GM18499 (cell line): ENCODE measurements around the gene PHF2.

ENCODE experiments used
- ATAC-seq: cut with Tn5 transposase; IDR thresholded peaks from one replicate; pipeline ENCODE4 v1.9.1; 2021; ENCODE audit warnings: moderate number of reproducible peaks; ENCODE audit not compliant: insufficient read depth, unreplicated experiment

PHF2 gene

DNA sequence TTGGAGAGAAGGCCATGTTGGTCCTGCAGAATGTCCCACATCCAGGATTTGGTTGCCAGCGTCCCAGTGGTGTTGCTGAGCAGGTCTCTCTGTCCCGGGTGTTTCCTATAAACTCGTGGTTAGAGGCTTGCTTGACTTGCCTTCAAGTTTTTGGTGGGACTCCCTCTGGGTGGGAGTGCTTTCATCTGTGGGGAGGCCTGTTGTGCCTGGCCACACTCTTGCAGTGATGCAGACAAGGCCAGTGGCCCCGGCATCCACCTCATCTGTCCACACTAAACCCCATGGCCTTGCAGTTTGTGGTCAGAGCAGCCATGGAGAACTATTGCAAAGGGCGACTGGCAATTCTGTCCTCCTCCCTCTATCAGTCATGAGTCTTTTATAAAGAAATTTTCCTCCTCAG lies 71.8 kb downstream of the PHF2 start:
- no peak for ATAC-seq

DNA sequence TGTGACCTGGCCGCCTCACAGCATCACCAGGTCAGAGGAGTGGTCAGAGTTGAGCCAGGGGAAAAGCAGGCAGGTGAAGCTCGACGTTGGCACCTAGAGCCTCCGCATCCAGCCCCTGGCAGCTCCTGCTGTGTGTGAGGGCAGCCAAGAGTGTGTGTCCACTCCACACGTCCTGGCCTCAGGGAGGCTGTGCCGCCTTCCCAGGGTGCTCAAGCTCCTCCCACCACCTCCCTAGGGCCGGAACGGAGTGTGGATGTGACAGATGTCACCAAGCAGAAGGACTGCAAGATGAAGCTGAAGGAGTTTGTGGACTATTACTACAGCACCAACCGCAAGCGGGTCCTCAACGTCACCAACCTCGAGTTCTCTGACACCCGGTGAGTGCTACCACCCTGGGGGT lies 72.5 kb downstream of the PHF2 start:
- no peak for ATAC-seq

DNA sequence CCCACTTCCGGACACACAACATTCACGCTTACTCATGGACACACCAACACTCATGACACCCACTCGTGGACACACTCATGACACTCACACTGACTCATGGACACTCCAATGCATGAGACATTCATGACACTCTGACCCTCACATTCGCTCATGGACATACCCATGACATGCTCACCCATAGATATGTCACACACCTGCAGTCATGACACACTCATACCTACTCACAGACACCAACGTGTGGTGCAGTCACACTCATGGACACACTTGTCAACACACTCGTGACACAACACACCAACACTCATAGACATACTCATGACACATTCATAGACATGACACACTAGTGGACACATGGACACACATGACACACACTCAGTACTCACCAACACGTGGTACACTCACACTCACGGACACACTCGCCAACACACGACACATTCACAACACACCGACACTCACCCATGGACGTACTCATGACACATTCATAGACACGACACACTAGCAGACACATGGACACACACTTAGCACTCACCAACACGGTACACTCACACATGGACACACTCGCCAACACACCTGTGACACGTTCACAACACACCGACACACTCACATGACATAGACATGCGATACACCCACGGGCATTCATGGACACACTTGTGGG lies 73.4 kb downstream of the PHF2 start:
- no peak for ATAC-seq

DNA sequence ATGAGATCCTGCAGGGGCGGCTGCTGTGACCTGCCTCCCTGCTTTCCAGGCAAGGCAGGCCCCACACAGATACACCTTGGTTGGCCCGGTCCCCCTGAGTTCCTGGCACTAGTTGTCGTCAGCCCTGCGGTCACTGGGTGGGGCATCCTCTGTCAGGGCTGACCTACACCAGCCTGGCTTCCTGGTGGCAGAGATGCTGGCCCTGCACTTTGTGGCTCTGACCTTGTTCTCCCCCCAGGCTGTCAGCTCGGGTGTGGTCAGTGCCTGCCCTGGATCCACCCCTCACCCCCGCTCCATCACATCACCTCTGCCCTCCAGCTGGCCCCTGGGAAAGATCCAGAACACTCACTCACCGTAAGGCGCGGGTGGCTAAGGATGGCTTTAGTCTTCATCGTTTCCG lies 74.1 kb downstream of the PHF2 start:
- ATAC-seq: no peak

DNA sequence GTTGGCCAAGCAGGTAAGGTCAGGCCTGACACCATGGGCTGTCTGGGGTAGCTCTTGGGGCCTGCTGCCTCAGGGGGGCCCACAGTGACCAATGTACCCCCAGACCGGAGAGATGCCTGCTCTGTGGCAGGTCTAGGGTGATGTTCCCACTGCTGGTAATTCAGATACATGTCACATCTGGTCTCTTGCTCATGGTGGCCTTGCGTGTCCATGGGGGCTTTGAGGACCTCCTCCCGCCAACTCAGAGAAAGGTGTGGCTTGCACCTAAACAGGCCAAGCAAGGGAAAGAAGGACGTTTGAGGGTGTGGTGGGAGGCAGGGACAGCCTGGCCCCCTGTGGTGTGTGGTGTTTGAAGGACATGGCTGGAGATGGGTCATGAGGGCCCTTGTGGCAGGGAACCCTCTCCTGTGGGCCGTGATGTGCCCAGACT lies 75.2 kb downstream of the PHF2 start:
- ATAC-seq: no peak

DNA sequence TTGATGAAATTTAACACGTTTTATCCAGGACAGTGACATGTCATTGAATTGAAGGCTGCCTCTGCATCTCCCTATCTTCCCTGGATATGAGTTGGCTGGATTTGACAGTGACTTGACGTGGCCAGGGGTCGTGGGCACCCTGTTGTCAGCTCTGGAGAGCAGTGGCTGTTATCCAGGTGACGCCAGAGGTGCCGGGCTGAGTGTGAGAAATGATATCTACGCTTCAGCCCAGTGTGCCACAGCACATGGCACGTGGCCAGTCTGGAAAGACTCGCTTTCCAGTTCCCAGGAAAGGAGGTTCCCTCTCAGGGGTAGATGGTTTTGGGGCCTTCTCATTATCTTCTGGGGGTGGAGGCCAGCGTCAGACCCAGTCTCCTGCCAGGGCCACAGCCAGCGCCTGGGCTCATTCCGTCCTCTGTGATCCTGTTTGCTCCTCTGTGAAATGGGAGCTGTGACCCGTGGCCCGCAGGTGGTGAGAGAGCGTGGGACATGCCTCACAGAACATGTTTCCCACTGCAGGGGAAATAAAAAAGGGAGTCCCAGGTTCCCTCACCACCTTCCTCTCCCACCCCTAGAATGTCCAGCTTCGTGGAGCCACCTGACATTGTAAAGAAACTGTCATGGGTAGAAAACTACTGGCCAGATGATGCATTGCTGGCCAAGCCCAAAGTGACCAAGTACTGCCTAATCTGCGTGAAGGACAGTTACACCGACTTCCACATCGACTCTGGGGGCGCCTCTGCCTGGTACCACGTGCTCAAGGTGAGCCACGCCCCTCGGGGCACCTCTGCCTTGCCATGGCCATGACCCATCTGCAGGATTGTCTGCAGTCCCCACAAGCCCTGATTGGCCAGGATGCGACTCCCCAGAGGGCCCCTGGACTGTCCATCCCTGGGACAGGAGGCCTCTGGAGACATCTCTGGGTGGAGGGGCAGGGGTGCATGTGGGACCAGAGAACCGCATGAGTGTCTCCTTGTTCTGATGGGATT lies 76.5 kb downstream of the PHF2 start:
- no peak for ATAC-seq

DNA sequence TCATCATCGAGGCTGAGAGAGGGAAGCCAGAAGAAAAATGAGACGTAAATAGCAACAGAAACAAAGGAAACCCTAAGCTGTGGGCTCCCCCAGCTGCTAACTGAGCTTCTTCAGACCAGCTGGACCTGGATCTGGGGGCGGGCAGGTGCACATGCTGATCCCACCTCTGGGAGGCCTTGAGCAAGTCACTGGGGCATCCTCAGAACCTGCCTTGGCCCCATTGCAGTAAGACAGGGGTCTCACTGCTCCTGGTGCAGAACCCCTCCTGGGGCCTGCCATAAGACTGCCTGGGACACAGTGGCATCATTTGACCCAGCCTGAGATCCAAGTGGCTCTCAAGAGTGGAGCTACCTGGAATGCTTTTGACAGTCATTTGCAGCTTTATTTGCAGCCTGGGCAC lies 77.4 kb downstream of the PHF2 start:
- ATAC-seq: no peak

DNA sequence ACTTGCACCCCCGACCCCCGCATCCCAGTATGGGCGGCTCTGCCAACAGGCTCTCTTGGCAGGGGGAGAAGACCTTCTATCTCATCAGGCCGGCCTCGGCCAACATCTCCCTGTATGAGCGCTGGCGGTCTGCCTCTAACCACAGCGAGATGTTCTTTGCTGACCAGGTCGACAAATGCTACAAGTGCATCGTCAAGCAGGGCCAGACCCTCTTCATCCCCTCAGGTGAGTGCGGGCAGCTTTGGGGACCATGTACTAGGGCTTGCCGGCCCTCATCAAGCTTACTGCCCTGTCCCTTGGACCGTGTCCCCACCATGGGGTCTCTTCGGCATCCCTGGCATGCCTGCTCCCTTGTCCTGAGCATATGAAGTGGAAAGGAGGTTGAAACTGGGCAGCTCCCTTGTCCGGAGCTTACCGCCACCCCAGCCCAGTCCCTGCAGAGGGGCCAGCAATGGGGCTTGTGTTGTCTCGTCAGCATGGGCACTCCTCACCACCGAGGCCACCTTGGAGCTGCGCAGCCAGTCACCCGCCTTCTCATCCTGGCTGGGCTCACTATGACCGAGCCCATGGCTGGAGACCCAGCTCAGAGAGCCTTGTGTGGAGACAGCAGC lies 78.1 kb downstream of the PHF2 start:
- no peak for ATAC-seq

DNA sequence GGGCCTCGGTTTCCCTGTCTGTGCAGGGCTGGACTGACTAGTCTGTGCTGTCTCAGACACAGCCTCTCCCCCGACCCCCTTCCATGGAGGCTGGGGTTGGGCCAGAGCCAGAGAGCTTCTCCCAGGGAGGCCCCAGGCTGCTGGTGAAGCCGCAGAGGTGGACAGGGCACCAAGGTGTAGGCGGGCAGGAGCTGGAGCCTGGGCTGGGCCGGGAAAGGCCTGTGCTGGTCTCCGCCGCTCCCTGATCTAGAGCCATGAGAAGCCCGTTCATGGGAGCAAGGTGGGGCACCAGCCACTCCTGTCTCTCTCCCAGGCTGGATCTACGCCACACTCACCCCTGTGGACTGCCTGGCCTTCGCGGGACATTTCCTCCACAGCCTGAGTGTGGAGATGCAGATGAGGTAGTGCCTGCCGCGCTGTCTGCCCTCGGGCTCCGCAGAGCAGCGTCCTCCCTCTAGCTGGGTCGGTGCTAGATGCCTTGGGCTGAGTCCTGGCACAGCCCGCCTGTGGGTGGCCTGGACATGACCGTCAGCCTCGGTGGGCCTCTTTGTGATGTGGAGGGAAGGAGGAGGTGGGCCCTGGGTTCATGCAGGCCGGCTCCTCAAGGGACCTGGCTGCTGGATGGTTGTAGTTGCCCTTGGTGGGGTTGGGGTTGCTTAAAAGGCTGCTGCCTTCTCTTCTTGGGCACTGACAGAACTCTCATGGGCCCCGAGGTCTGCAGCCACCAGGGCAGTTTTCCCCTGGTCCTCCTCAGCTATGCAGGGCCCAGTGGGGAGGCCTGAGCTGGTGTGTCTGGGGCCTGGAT lies 79.4 kb downstream of the PHF2 start:
- ATAC-seq: no peak

DNA sequence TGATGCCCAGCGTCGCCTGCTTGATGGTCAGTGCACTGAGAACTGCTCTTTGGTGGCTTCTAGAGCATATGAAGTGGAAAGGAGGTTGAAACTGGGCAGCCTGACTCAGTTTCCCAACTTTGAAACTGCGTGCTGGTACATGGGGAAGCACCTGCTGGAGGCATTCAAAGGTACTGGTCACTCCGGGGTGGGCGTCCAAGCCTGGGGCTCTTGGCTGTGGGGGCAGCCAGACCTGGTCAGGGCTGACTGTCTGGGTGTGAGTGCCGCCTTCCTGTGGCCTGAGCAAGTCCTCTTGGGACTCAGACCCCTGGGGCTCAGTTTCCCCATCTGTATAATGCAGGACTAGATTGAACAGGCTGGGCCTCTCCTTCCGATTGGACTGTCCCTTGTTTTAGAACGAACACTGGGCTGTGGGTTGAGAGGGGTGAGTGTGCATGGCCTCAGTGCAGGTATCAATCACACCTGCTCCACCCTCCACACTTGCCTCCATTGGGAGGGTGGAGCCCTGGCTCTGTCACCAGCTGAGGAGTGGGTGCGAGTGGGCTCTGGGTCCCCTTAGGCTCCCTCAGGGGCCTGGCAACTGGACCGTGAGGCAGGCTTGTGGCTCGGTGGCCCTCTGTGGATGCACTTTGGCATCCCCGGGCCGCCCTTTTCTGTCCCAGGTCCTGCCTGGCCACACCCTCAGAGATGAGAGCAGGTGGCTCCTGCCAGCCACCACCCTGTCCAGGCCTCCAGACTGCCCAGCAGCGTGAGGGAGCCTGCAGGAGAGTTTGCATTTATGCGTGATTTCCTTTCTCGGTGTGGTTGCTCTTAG lies 80.2 kb downstream of the PHF2 start:
- no peak for ATAC-seq

DNA sequence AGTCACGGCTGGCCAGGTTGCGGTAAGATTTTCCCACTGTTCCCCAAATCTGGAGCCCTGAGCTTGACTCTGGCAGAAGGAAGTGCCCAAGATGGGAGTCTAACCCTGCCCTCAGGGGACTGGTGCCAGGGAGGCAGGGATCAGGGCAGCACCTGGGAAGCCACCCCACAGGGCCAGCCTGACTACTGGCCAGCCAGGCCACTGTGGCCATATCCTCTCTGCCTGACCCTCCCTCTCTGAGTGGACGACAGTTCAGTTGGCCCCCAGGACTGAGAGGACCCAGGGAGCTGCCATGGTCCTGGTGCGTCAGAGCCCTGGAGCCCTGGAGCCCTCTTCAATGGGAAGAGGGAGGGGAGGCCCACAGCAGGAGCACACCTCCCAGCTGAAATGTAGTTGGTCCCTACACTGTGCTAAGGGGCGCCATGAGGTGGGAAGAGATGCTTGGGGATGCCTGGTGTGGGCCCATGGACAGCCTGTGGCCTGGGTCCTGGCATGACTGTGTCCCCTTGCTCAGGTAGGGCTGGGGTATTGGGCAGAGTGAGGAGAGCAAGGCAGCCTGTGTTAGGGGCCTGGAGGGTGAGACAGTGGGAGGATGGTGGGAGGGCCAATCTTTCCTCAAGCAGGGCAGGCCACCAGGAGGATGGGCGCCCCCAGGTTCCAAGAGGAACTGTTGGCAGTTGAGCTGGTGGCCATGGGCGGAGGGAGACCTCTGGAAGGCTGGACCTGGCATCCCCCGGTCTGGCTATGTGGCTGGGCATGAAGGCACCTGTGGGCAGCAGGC lies 81.1 kb downstream of the PHF2 start:
- no peak for ATAC-seq

DNA sequence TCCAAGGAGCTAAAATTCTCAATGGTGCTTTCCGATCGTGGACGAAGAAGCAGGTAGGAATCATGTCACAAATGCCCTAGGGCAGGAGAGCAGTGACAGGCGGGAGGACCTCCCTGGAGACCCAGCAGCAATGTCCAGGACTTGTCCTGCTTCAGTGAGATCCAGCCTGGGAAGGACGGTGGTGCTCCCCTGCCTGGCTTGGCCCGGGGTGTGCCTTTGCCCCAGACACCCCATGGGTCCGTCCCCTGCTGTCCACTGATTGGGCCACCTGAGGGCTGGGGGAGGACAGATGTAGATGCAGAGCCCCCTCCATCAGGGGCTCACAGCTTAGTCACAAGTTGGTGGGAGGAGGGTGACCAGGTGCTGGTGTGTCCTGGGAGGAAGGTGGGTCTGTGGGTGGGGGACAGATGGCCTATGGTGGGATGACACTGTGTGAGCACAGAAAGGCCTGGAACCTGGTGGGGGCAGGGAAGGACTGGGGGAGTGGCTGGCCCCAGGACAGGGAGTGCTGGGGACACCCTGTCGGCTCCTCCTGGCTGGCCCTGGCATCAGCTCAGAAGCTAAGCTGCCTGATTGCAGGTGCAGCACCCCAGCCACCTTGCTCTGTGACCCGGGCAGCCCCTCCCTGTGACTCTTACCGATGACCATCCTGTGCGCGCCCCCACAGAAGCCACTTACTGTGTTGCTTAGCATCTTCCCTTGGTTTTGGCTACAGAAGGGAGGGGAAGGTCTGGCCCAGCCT lies 82.0 kb downstream of the PHF2 start:
- no peak for ATAC-seq

DNA sequence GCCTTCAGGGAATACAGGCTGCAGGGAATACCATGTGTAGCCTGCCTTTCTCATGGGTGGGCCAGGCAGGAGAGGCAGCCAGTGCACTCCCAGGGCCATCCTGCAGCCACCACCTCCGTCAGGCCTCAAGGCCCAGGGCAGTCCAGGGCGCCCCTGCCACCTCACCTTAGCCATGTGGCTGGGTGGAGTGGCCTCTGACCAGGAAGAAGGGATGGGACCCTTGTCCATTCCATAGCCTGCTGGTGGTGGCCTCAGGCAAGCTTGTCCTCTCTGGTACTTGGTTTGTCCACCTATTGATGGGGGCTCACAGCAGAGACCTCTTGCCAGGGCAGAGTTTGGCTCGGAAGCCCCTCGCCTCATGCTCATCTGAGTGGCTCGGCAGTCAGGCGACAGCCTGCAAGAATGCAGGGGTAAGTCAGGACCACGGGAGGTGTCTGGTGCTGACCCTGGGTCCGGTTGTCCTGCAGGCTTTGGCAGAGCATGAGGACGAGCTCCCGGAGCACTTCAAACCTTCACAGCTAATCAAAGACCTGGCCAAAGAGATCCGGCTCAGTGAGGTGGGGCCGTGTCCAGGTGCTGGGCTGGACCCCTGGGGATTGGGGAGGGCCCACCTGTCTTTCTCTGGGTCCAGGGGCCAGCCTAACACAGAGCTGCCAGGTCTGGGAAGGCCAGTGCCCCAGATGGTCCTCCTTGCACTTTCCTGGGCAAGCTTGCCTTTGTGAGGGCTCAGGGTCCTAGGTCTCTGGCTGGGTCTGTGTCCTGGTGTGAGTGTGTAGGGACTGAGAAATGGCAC lies 82.9 kb downstream of the PHF2 start:
- ATAC-seq: no peak

DNA sequence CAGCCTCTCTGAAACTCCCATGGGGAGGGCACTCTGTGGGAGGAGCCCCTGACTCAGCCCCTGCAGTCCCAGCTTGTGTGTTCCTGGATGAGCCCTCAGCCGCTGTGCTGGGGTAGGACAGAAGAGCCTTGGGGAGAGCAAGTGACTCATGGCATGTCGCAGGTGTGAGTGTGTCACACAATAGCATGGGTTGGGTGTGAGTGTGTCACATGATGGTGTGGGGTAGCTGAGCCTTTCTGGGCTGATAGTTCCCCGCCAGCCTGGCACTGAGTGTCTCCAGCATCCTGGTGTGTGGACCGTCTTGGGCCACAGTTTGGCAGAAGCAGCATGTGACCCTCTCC lies 83.4 kb downstream of the PHF2 start:
- no peak for ATAC-seq

DNA sequence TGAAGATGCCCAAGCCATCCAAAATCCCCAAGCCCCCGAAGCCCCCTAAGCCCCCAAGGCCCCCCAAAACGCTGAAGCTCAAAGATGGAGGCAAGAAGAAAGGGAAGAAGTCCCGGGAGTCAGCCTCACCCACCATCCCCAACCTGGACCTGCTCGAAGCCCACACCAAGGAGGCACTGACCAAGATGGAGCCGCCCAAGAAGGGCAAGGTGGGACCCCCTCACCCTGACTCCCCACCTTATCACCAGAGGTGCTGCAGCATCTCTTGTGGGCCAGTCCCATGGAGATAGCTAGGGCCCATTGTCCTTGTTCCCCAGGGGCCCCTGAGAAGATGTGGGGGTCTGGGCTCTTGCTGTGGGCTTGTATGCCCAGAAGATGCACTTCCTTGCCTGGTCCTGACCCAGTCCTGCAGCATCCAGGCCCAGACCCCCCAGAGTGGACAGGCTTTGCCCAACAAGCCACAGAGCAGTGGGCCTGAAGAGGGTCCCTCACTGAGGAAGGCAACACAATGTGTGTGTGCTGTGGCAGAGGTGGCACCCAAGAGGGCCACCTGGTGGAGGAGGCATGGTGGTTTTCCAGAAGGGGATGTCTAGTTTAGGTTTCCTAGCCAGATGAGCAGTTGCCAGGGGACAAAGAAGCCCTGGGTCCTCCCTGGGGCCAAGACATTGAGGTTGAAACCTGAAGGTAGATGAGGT lies 84.1 kb downstream of the PHF2 start:
- ATAC-seq: no peak

DNA sequence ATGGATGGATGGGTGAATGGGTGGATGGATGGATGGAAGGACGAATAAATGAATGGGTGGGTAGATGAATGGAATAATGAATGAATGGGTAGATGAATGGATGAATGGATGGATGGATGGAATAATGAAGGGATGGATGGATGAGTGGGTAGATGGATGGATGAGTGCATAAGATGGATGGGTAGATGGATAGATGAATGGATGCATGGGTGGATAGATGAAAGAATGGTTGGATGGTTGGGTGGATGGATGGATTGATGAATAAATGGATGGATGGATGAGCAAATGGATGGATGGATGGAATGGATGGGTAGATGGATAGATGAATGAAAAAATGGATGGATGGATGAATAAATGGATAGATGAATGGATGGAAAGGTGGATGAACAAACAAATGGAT lies 85.2 kb downstream of the PHF2 start:
- ATAC-seq: no peak

DNA sequence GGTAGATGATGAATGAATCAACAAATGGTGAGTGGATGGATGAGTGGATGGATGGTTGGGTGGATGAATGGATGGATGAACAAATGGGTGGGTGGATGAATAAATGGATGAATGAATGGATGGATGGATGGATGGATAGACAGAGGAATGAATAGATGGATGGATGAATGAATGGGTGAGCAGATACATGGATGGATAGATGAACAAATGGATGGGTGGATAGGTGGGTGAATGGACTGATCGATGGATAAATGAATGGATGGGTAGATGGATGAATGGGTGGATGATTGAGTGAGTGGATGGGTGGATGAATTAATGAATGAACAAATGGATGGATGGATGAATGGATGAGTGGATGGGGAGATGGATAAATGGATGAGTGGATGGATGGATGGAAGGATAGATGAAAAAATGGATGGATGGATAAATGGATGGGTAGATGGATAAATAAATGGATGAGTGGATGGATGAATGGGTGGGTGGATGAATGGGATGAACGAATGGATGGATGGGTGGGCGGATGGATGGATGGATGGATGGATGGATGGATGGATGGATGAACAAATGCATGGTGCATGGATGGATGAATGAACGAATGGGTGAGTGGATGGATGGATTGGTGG lies 85.7 kb downstream of the PHF2 start:
- ATAC-seq: no peak
